GM21717 (cell line): ENCODE results near the gene DGCR6.
"Not testable (repeated sequence)": the region's sequence is repeated elsewhere in the genome, so short reads cannot be mapped to it uniquely, and the experiment has no call there.

ENCODE experiments used
- ATAC-seq: cut with Tn5 transposase; IDR thresholded peaks from one replicate; pipeline ENCODE4 v1.9.1; 2021; ENCODE audit warnings: mild to moderate bottlenecking, moderate library complexity; ENCODE audit not compliant: unreplicated experiment

Gene DGCR6

DNA sequence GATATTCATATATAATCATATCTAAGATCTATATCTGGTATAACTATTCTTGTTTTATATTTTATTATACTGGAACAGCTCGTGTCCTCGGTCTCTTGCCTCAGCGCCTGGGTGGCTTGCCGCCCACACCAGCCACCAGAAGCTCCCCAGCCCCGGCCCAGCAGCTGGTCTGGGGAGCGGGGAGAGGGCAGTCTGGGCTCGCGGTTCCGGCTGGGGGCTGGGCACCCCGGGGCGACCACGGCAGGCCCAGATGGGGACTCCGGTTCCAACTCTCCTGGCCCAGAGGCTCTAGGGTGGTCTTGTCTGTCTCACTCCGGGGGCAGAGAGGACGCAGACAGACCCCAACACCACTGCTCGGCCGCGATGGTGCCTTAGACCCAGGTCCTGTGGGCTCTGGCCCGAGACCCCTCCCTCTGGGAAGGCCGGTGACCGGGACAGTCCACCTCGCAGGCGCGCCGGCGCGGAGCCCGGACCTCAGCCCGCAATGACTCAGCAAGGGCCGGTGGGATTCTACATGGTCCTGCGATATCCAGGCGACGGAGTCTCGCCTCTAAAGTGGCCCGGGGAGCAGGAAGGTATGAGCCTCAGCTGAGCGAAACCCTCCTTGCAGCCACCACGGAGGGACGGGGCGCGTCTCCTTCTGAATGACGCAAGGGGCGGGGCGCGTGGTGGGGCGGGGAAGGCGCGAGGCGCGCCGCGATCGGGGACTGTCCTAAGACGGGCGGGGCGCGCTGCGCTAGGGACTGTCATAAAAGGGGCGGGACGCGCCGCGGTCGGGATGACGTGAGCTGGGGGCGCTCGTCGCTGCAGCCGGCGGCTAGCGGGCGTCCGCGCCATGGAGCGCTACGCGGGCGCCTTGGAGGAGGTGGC lies at the start of gene DGCR6:
DGCR6 (plus strand) TSS at position 781 of the 870 bp plus-strand sequence; CDS start at position 836, 55 bp downstream.
- ATAC-seq = peak; percentile 69

DNA sequence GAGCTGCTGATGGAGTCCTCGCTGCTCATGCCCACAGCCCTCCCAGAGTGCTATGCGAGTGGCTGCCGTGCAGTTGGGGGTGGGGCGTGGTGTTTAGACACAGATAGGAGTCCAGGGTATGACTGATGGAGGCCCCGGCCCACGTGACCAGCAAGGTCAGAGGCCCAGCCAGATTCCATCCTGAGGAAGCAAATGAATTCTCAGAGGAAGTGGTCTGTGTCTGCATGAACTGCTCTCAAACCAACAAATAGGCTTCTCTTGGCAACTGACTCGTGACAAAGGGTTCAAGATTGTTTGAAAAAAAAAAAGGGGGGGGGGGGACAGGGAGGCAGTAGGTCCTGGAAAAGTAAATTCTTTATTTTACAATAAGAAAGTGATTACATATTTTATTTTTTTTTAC lies 46.8 kb upstream of the DGCR6 start:
- ATAC-seq = not testable (repeated sequence)

DNA sequence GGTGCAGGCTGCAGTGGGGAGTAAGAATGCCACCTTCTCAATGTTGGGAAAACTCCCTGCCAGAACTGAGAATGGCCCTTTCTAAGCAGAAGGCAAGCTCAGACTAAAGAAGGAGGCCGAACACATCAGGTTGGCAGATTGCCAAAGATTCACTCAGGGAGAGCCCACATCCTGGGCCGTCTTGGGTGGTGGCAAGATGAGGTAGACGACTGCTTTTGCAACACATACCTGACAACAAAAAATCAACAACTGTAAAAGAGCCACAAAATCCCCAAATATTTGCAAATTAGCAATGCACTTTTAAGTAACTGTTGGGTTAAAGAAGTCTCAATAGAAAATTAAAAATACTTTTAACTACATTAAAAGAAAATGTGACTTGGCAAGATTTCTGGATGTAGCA lies 24.9 kb upstream of the DGCR6 start:
- ATAC-seq = not testable (repeated sequence)

DNA sequence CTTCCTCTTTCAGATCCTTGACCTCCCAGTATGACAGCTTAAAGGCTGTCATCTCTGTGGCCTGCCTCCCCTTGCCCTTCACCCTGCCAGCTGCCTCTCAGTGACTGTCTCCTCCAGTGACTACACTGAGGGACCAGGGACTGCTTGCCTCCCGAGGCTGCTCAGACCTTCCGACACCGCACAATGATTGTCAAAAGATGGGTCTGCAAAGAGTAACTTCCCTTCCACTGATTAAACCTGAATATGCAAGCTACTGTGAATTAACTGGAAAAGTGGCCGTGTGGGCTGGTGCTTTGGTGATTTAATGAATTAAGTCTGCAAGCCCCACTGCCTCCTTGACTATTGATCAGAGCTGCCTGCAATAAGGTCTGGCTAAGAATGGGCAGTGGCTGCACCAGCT lies 21.7 kb upstream of the DGCR6 start:
- not testable (repeated sequence) for ATAC-seq

DNA sequence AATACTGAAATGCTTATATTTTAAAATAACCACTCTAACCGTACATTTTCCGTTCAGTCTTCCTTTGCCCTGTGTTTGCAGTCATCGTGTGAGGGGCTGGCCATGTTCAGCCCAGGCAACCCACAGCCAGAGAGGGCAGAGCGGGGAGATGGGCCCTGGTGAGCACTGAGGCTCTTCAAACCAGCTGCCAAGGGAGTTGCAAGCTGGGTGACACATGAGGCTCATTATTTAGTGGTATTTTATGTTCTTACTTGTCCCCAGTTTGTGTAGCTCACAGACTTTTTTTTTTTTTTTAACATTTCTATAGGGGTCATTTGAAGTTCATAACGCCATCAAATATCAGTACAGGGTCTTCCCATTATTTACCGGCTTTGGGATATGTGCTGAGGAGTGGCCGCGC lies 18.0 kb upstream of the DGCR6 start:
- ATAC-seq = no peak

DNA sequence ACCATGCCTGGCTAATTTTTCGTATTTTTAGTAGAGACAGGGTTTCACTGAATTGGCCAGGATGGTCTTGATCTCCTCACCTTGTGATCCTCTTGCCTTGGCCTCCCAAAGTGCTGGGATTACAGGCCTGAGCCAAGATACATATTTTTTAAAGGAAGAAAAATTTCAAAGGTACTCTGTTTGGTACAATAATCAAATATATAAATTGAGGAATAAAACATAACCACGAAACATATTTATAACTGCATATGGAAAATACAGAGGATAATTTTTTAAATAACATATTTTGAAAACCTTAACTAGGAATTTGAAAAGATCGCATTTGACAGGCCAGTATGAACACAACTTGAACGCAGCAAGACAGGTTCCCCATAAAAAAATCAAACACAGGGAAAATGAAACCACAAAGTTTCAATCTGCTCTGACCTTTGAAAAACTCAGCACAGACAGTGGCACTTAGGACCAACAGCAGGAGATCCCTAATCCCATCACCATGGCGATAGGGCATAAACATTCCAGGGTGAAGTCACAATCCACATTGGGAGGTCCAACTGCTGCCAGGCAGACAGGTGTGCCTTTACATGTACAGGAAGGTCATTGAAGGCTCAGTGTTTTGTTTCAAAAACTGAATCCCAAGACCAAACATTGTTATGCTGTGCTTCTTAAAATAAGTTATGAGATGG lies 15.5 kb upstream of the DGCR6 start:
- ATAC-seq = not testable (repeated sequence)

DNA sequence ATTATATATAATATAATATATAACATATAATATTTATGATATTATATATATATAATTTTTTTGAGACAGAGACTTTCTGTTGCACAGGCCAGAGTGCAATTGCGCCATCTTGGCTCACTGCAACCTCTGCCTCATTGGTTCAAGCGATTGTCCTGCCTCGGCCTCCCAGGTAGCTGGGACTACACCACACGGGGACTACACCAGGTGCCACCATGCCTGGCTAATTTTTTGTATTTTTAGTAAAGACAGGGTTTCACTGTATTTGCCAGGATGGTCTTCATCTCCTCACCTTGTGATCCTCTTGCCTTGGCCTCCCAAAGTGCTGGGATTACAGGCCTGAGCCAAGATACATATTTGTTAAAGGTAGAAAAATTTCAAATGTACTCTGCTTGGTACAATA lies 12.3 kb upstream of the DGCR6 start:
- not testable (repeated sequence) for ATAC-seq

DNA sequence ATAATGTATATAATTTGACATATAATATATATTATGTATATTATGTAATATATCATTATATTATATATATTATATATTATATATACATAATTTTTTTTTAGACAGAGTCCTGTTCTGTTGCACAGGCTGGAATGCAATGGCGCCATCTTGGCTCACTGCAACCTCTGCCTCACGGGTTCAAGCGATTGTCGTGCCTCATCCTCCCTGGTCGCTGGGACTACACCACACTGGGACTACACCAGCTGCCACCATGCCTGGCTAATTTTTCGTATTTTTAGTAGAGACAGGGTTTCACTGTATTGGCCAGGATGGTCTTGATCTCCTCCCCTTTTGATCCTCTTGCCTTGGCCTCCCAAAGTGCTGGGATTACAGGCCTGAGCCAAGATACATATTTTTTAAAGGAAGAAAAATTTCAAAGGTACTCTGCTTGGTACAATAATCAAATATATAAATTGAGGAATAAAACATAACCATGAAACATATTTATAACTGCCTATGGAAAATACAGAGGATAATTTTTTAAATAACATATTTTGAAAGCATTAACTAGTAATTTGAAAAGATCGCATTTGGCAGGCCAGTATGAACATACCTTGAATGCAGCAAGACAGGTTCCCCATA lies 10.0 kb upstream of the DGCR6 start:
- not testable (repeated sequence) for ATAC-seq

DNA sequence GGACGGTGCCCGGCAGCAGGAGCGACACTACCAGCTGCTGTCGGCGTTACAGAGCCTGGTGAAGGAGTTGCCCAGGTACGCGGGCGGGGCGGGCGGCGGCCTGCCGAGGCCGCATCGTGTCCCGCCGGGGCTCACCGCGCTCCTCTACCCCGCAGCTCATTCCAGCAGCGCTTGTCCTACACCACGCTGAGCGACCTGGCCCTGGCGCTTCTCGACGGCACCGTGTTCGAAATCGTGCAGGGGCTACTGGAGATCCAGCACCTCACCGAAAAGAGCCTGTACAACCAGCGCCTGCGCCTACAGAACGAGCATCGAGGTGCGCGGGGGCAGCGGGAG lies 258 bp downstream of the DGCR6 start:
- not testable (repeated sequence) for ATAC-seq

DNA sequence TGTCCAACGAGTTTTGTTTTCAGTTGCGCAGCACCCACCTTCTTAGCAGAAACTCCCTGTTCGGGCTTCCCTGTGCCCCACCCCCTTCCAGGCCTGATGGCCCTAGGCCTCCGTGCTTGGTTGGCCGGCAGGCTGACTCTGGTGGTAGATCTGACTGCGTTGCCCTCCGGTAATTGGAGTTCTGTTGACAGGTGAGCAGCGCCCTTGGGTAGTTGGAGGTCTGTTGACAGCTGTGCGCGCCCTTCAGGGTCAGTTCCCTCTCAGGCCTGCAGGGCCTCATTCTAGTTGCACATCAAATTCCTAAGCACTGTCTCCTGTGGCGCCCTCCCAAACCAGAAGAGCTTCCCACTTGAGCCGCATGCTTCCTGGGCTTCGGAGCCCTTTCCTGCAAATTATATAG lies 776 bp downstream of the DGCR6 start:
- no peak for ATAC-seq

DNA sequence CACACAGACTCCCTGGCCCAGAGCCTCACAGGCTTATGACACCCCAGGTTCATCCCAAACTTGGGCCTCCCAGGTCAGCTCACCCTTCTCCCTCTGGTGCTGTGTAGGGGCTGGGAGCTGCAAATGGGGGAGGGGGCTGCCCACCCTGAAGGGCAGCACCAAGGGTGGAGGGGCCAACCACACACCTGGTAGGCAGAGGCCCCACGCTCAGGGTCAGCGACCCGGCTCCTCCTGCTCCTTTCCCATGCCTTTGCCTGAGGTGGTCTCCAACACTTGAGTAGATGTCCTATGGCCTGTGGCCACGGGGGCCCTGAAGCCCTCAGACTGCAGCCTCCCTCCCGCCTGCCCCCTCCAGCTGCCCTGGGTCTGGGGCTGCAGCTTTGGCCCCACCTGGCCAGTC lies 3.4 kb downstream of the DGCR6 start:
- no peak for ATAC-seq

DNA sequence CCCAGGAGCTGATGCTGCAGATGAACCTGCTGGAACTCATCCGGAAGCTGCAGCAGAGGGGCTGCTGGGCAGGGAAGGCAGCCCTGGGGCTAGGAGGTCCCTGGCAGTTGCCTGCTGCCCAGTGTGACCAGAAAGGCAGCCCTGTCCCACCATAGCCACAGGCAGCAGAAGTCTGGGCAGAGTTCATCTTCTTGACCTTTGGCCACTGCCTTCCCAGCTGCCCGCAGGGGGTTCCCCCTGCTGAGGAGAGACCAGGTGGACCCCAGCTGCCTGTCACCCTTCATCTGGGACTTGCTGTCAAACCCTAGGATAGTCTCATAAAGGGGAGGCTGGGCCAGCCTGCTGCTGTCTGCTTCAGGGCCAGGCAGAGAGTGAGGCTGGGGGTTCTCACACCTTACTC lies 5.4 kb downstream of the DGCR6 start:
- not testable (repeated sequence) for ATAC-seq

DNA sequence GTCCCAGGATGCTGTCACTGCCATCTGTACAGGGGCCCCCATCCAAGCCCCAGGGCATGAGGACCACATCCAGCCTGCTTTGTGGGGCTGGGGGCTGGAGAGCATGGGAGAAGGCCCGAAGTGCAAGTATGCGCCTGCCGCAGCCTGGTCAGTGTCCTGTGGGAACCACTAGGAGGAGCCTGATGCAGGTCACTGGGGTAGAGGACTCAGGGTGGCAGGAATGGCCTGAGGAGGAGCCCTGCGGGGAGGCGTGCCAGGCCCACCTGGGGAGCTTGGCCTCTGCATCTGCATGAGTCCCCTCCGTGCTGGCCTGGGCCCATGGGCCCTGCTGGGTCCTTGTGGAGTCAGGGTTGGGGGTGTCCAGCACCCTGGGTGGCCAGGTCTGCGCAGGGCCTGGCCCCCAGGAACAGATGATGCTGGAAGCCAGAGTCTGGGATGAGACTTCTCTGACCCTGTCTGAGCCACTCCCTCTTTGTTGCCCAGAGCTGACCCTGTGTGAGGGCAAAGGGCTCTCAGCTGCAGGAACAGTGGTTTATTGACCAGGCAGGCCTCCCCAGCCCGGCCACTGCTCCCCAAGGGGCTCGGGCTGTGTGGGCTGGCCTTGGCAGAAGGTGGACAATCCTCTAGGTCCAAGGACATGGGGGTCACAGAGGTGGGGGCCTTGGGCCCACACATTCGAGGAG lies 6.3 kb downstream of the DGCR6 start:
- not testable (repeated sequence) for ATAC-seq

DNA sequence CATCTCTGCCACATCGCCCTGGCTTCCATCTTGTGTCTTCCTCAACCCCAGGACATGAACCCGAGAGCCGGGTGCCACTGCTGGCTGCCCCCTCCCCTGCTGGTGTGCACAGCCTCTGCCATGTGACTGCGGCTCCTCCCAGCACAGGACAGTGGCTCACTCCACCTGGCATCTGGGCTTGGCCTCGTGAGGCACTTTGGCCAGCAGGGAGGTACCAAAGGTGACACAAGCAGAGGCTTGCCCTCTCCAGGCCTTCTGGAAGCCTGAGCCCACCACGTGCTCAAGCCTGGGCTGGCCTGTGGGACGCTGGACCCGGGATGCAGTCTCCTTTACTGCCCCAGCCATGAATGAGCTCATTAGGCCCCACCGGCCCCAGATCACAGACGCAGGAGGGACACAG lies 8.4 kb downstream of the DGCR6 start:
- ATAC-seq = not testable (repeated sequence)

DNA sequence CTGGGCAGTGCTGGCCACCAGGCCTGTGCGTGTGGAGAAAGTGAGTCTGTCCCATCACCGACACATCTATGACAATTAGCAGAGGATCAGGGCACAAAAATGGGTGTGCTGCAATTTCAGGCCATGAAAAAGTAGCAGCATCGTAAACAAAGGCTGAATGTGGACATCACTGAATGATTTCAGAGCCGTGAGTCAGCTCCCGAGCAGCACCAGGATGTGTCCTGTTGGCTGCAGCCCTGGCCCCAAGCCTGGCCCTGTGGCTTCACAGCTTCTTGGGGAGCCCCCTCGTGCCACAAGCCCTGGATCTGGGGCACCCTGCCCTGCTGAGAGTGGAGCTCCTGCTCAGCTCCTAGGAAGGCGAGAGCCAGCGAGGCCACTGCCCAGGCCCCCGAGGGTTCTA lies 9.4 kb downstream of the DGCR6 start:
- not testable (repeated sequence) for ATAC-seq

DNA sequence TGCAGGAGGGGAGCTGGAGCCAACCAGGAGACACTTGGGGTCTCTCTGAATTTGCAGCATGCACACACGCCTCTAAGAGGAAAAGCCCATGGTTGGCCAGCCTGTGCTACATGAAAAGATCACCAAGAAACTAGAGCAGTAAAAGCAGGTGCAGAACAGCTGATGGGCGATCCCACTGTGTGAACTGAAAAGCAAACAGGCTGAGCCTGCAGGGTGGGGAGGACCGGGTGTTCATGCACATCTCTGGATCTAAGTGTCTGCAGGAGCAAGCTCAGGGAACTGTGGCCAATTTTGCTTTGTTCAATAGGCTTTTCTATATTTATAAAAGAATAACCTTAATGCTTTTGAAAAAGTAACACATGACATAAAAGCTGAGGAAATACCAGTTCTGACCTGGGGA lies 11.7 kb downstream of the DGCR6 start:
- not testable (repeated sequence) for ATAC-seq

DNA sequence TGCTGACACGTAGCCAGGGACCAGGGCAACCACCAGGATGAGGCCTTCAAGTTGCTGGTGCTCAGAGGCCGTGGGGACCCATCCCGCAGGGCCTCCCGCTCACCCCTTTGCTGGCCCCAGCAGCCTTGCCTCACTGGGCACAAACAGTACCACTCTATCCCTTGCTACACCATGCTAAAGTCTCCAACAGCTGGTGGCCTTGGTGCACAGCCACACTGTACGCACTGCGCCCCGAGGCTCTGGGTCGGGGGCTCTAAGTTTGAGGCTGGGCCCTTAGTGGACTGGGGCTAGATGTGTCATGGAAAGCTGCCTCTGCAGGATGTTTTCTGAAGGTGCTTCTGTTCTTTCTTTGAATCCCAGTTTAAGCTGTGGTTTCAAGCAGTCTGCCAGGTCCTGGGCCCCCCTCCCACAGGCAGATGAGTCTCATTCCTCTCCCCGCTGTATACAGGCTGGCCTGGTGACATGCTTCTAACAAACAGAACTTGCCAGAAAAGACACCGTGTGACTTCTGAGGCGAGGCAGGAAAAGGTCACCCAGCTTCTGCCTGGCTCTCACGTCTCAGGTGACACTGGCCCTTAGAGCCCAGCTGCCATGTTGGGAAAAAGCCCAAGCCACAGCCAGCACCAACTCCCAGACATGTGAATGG lies 14.3 kb downstream of the DGCR6 start:
- ATAC-seq = not testable (repeated sequence)

DNA sequence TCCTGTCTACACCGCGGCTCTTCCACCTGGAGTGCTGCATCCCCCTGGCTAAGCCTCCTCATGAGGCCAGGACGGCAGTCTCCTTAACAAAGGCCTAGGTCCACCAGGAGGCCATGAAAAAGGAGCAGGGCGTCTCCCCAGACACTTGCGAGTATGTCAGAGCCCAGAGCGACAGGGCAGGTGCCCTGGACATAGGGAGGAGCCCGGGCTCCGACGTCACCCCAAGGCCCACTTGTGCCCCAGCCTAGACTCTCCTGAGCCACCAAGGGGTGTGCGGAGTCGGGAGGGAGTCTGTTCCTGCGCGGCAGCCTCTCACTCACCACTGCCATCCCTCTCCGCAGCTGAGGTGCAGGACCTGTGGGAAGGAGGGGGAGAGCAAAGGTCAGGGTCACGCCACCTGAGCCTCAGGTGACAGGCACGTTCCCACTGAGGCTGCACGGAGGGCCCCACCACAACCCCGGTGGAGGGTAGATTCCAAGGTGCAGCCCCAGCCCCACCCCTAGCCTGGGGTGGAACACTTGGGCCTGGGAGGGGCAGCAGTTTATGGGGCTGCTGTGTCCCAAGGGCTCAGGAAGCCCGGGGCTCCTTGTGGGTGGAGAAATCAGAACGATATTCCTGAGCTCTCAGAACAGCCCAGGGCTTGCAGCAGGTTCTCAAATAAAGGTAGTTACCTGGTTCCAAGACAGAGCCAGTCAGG lies 19.4 kb downstream of the DGCR6 start:
- ATAC-seq = no peak

DNA sequence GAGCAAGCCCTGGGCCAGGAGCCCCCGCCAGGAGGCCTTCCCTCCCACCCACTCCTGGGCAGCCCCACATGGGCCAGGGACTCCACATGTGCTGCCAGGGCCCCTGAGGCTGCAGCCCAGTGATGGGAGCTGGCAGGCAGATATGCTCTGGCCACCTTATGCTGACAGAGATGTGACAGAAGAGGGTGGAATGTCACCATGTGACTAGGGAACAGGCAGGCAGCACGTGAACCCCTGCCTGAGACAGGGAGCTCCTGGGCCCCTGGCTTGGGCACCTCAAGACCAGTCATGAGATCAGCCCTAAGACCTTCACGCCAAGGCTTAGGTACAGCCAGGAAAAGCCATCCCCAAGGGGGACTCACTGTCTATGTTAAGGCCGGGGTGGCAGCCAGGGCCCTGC lies 20.9 kb downstream of the DGCR6 start:
- no peak for ATAC-seq

DNA sequence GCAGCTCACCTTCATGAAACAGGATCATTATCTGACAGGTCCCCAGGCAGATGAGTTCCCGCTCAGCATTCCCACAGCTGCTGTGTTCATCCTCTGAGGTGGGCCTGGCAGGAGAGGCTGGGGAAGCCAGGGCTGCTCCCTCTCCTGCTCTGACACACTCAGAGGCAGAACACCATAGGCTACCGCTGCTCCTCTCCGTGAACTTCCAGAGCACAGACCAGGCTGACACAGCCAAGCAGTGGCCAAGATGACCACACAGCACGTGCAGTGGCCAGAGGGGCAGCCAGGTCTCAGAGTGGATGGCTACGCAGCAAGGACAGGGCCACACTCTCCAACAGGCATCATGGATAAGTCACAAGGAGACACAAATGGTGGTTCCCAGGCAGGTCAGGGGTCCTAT lies 21.5 kb downstream of the DGCR6 start:
- no peak for ATAC-seq
